Skin epidermis (tissue), 12 donors: Measurements from ENCODE around the gene WTAP.
A peak's percentile ranks its signal among the peaks of the same experiment; 100 is the strongest.
"Not testable (repeated sequence)": the region's sequence is repeated elsewhere in the genome, so short reads cannot be mapped to it uniquely, and the experiment has no call there.

Experiments
- H3K27ac ChIP-seq, 21 experiments: fragments of 200-600 bp; sonication (generic) in 11 of 21; one replicate each; pipeline ENCODE4 v1.5.0; 2020; ENCODE audit warnings: mild to moderate bottlenecking in 3 of 21, inconsistent platforms in 2 of 21, moderate library complexity in 2 of 21
- H3K4me3 ChIP-seq, 7 experiments: fragments of 200-600 bp; sonication (generic) in 2 of 7; one replicate each; pipeline ENCODE4 v1.5.0; 2020; ENCODE audit warnings: inconsistent platforms in 2 of 7, mild to moderate bottlenecking in 2 of 7, moderate library complexity in 1 of 7

The WTAP gene

DNA sequence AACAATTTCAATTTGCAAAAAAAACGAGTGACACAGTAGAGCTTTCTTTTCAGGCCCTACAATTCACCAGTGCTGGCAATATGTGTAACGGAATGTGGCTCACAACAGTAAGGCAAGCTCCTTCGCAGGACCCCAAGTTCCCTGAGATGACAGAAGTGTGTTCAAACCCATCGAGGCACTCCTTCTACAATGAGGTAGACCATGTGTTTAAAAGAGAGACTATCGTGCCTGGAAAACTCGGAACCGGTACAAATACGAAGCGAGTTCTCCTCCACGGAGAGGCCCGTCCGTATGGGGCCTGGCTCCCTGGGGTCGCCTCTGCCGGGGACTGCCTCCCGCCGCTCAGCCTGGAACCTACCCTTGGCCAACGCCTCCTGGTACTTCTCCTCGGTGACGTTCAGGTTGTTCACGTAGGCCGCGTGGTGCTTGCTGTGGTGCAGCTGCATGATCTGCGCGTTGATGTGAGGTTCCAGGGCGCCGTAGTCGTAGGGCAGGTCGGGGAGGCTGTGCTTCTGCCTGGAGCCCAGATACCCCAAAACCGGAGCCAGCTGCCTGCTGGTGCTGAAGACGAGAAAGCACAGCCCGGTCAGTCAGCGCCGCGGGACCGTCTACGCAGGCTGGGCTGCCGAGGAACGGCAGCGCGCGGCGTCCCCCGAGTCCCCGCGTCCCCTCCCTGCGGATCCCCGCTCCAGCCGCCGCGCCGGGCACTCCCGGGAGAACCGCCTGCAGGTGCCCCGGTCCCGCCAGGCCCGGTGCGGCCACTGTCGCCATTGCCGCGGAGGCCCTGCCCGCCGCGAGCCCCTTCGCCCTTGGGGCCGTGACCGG, 34.8 kb upstream of the WTAP start:
- Histone ChIP-seq H3K27ac (peak overlapping the region; percentile 88 to 100 (median 97)), H3K4me3 (peak overlapping the region; percentile 75 to 96 (median 88))

- peak within 1 kb of the TSS; percentile 75 to 96 (median 88) for H3K4me3 ChIP-seq
- H3K27ac ChIP-seq, result peak within 1 kb of the TSS; percentile 88 to 100 (median 97)
These were observed 34.0 kb upstream of the WTAP start, which contains the start of gene SOD2 for GRCh38 chr6:159693128-159693893. Gene SOD2, minus strand, starts transcription at chr6:159693241. Its CDS starts 74 bp downstream, at chr6:159693167.

DNA sequence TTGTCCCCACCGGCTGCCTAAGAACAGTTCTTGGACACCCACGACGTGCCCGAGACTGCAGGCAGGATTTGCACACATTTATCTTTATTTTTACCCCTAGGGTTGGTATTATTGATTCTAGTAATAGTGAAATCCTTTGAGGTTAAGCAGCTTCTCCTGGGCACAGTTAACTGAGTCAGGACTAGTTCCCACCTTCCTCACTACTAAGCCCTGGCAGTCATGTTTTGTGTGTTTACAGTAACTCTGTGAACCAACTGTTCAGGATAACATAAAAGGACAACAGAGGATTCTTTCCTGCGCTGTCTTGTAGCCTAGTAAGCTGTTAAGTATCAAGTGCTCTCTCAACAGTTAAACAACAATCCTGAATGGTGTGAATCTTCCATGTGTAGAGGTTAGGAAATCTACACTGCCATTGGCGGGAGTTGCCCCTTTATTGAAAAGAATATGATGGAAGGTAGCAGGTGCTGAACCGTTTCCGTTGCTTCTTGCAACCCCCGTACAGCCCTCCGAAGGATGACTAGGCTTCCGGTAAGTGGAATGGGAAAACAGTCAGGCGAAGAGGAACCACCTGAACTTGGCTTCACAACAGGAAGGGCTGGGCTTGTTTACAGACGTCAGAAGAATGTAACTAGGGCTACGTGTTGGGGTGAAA, 33.3 kb upstream of the WTAP start:
- H3K4me3 ChIP-seq, result peak overlapping the region; percentile 75 to 96 (median 88)
- peak overlapping the region; percentile 88 to 100 (median 97) for H3K27ac ChIP-seq

DNA sequence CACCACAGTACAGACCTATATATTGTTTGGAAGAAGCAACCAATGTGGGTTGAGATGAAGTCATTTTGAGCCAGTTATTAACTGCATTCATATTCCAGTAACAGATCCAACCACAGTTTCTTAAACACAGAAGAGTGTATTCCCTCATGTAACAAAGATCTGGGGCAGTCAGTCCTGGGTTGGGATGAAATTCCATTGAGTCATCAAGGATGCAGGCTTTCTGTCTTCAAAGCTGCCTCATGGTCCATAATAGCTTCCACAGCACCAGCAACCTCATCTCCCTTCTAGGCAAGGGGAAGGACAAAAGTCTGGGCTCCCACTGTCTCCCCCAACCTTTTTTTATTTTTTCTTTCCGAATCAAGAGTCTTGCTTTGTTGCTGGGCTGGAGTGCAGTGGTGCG, 31.3 kb upstream of the WTAP start:
- no peak overlapping the region for H3K4me3 ChIP-seq
- H3K27ac ChIP-seq, result peak overlapping the region in 2 of 21 experiments; percentile 17 to 96

DNA sequence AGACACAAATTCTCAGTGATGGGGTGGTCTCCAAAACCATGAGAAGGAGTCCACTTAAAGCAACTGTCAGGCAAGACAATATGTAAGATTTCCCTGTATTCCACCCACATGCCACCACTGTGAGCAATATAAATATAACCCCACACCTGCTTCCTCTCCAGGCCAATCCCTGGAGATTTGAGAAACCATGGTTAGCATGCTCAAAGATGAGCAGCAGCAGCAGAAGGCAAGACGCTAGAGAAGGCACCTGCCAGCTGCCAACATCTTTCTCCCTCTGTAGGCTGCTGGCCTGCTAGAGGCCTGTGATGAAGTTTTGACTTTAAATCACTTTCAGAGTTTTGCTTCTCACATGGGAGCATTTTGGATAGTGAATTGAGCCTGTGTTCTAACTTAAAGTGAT, 26.3 kb upstream of the WTAP start:
- H3K4me3 ChIP-seq, result no peak overlapping the region

GRCh38 chr6:159701413-159701999, 25.8 kb upstream of the WTAP start:
- H3K27ac ChIP-seq, result peak overlapping the region in 18 of 21 experiments; percentile 8 to 92 (median 74)
- H3K4me3 ChIP-seq, result no peak overlapping the region

More for the DNA sequence above, 26.3 kb upstream of the WTAP start:
- H3K27ac ChIP-seq, result peak overlapping the region in 19 of 21 experiments; percentile 8 to 92 (median 73)

- H3K4me3 ChIP-seq, H3K27ac ChIP-seq: not testable (repeated sequence)
These were observed 16.7 kb upstream of the WTAP start for GRCh38 chr6:159710603-159711002.

DNA sequence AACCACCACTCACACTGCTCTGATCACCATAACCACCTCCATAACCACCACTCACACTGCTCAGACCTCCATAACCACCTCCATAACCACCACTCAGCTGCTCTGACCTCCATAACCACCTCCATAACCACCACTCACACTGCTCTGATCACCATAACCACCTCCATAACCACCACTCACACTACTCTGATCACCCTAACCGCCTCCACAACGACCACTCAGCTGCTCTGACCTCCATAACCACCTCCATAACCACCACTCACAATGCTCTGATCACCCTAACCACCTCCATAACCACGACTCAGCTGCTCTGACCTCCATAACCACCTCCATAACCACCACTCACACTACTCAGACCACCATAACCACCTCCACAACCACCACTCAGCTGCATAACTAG, 14.9 kb upstream of the WTAP start:
- not testable (repeated sequence) for H3K4me3 ChIP-seq, H3K27ac ChIP-seq

DNA sequence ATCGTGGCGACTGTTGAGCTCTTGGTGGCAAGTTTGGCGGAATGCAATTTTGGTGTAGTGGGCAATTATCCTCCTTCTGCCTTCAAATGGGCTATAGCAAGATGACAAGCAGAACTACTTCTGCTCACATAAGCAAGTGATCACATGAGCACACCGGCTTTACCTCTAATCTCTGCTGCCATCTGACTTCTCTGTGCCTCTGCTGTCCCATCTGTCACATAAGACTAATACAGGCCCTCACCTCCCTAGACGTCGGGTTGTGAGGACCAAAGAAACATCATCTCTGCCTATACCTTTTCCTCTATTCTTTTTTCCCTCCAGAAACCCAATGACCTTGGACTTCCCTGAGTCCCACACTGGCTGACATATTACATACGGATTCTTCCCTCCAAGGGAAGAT, 13.3 kb upstream of the WTAP start:
- peak overlapping the region in 7 of 21 experiments; percentile 79 to 87 (median 84) for H3K27ac ChIP-seq
- H3K4me3 ChIP-seq, result no peak overlapping the region

DNA sequence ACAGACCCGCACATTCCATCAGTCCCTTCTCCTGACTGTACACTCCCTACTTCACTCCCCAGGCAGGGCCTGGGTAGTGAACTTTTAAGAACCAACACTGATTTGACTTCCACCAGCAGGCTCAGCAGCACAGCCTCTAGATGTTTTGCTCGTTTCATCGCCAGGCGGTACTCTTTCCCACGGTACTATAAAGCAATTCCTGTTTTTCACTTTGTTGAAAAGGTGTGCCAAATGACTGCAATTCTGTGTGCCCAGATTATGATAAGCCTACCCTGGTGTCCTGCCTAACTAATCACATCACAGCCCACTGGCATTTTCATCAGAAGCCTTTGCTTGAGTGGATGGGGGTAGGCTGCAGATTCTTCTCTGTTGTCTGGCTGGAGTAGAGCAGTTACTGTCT, 12.9 kb upstream of the WTAP start:
- H3K27ac ChIP-seq, result peak overlapping the region in 14 of 21 experiments; percentile 24 to 91 (median 83)
- H3K4me3 ChIP-seq, result no peak overlapping the region

GRCh38 chr6:159715166-159715565, 12.1 kb upstream of the WTAP start:
- Histone ChIP-seq H3K27ac (peak overlapping the region in 19 of 21 experiments; percentile 24 to 91 (median 82)), H3K4me3 (no peak overlapping the region)

DNA sequence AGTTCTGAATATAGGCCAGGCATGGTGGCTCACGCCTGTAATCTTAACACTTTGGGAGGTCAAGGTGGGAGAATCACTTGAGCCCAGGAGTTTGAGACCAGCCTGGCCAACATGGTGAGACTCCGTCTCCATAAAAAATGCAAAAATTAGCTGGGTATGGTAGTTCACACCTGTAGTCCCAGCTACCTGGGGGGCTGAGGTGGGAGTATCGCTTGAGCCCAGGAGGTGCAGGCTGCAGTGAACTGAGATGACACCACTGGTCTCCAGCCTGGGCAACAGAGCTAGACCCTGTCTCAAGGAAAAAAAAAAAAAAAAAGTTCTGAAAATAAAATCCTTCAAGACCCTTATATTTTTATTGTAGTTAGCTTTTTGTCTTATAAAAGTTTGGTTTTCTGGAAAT, 11.7 kb upstream of the WTAP start:
- Histone ChIP-seq H3K27ac (peak overlapping the region in 20 of 21 experiments; percentile 33 to 91 (median 80)), H3K4me3 (no peak overlapping the region)

DNA sequence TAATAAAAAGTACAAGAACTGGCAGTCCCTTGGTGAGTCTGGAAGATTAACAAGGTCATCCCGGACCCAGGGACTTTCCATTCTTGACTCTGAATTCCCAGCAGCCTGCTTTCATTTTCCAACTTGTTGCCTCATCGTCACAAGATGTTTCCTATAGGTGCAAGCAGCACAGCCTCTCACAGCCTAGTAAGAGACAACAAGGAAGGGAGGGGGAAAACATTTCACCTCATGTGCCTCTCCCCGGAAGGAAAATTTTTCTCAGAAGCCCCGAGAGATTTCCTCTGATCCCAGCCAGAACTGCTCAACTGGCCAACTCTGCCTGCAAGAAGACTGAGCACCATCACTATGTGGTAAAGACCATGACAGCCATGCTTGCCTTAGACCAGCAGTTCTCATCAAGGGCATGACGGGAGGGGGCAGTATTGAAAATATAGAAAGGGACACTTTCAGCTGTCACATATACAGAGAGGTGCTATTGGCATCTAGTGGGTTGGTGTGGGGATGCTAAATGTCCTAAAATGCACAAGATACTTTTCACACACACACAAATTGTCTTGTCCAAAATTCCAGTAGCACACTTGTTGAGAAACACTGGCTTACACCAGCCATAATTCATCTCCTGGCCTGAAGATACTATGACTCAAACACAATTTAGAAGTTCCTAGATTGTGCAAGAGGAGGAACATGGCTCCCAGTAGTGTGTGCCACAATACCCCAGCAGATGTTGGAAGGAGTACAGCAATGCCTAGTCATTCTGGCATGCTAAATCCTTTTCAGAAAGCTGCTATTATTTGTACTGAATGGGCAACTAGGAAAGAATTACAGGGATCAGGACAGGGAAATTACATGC, 10.8 kb upstream of the WTAP start:
- Histone ChIP-seq H3K4me3 (peak overlapping the region in 2 of 7 experiments; percentile 4 to 15), H3K27ac (peak overlapping the region in 20 of 21 experiments; percentile 33 to 91 (median 80))

- H3K27ac ChIP-seq, result peak overlapping the region in 7 of 21 experiments; percentile 12 to 86 (median 35)
- H3K4me3 ChIP-seq, result no peak overlapping the region
These were observed 8.7 kb upstream of the WTAP start for GRCh38 chr6:159718634-159719033.

GRCh38 chr6:159719287-159719686, 8.0 kb upstream of the WTAP start:
- Histone ChIP-seq H3K4me3 (no peak overlapping the region), H3K27ac (peak overlapping the region in 5 of 21 experiments; percentile 12 to 86 (median 38))

- H3K27ac ChIP-seq, result no peak overlapping the region
These were observed 6.6 kb upstream of the WTAP start for GRCh38 chr6:159720708-159721107.

DNA sequence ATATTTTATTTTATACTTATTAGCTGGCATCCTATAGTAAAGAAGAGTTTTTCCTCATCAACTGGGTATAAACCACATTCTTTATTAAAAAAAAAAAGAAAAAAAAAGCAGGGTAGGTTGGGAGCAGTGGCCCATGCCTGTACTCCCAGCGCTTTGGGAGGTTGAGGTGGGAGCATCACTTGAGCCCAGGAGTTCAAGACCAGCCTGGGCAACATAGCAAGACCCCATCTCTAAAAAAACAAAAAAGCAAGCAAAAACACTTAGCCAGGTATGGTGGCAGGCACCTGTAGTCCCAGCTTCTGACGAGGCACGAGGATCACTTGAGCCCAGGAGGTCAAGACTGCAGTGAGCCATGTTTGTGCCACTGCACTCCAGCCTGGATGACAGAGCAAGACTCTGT, 5.3 kb upstream of the WTAP start:
- not testable (repeated sequence) for H3K27ac ChIP-seq, H3K4me3 ChIP-seq

More at GRCh38 chr6:159720708-159721107, 6.6 kb upstream of the WTAP start:
- no peak overlapping the region for H3K4me3 ChIP-seq

DNA sequence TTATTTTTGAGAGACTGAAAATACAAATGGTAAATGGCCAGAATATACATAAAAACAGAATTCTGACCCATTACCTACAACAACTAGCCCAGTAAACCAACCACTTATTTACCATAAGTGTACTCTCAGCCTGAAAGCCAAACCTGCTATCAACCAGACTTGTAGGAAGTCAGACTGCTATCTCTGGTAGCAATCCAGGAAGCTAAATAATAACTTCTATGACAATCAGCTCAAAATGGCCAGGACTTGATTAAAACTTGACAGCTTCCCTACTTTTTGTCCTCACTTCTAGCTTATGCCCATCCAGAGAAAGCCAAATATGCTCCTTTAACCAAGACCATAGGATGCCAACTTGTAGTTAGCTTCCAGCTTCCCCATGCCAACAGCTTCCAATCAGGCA, 4.7 kb upstream of the WTAP start:
- Histone ChIP-seq H3K27ac (no peak overlapping the region), H3K4me3 (no peak overlapping the region)

DNA sequence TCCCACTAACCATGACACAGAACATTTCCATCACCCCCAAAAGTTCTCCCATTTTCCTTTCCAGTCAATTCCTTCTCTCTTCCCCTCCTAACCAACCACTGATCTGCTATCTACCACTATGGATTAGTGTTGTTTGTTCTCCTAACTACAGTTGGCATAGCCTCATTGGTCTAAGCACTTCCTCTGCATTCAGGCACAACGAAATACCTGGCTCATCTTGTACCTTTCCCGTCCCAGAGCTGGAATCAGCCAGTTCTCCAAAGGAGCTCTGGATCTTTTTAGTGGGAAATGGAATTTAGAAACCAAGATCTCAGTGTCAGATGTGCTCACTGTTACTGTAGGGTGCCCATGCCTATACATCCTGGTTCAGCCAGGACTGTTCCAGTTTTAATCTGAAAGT, 4.0 kb upstream of the WTAP start:
- no peak overlapping the region for H3K4me3 ChIP-seq
- no peak overlapping the region for H3K27ac ChIP-seq
